Left renal cortex interstitium (tissue), 4 donors: Measurements from ENCODE around the gene DDX27. TPM values are rescaled to one million over a fixed set of nuclear protein-coding genes. Genes with fewer than 3 reads are reported as not detected.
"Not testable (repeated sequence)": the region's sequence is repeated elsewhere in the genome, so short reads cannot be mapped to it uniquely, and the experiment has no call there.

ENCODE experiments used
- DNase-seq, 4 donors: peaks; one replicate each; pipeline ENCODE4 v3.0.0-alpha.2; 2013; ENCODE audit warnings: low read depth in 4 of 4, low spot score in 2 of 4, missing footprints in 1 of 4
- polyA plus RNA-seq, 4 donors: library from polyadenylated mRNA; unstranded; fragments of 120-200 nt; gene quantifications; one replicate each; pipeline ENCODE4 v1.2.1, GENCODE V29; 2013; ENCODE audit not compliant: insufficient read length in 4 of 4

The DDX27 gene
- polyA plus RNA-seq: 10 to 100 TPM; 45.2 to 52.3 (median 48.5) TPM

GRCh38 chr20:49219091-49219923, at the start of gene DDX27:
DDX27 (plus strand) TSS chr20:49219416; CDS start chr20:49219449, 33 bp downstream.
- peak; percentile 97 to 100 (median 99) for DNase-seq

- DNase-seq: no peak
Observed at GRCh38 chr20:49169547-49169946, 49.7 kb upstream of the DDX27 start.

- no peak for DNase-seq
Observed at GRCh38 chr20:49170714-49171113, 48.5 kb upstream of the DDX27 start.

GRCh38 chr20:49171909-49172308, 47.3 kb upstream of the DDX27 start:
- no peak for DNase-seq

GRCh38 chr20:49172413-49172812, 46.8 kb upstream of the DDX27 start:
- DNase-seq: no peak

- DNase-seq: no peak
Observed at GRCh38 chr20:49174183-49174582, 45.0 kb upstream of the DDX27 start.

- DNase-seq: no peak
Observed at GRCh38 chr20:49179368-49180277, 39.6 kb upstream of the DDX27 start.

GRCh38 chr20:49181265-49181877, 37.8 kb upstream of the DDX27 start:
- no peak for DNase-seq

- DNase-seq: no peak
Observed at GRCh38 chr20:49183444-49183843, 35.8 kb upstream of the DDX27 start.

- not testable (repeated sequence) for DNase-seq
Observed at GRCh38 chr20:49184084-49184501, 35.1 kb upstream of the DDX27 start.

GRCh38 chr20:49184691-49185070, 34.5 kb upstream of the DDX27 start:
- no peak for DNase-seq

GRCh38 chr20:49185071-49185761, 34.0 kb upstream of the DDX27 start:
- no peak for DNase-seq

GRCh38 chr20:49186535-49187329, 32.5 kb upstream of the DDX27 start:
- peak; percentile 18 to 47 (median 36) for DNase-seq

- DNase-seq: peak in 2 of 4 donors; percentile 23 to 29
Observed at GRCh38 chr20:49187330-49187850, 31.8 kb upstream of the DDX27 start.

- peak; percentile 62 to 90 (median 82) for DNase-seq
Observed at GRCh38 chr20:49187851-49188641, 31.2 kb upstream of the DDX27 start, which contains the start of gene STAU1. STAU1 (minus strand) TSS chr20:49188334; CDS start chr20:49166201, 22,133 bp downstream.

- DNase-seq: not testable (repeated sequence)
Observed at GRCh38 chr20:49192944-49193518, 26.2 kb upstream of the DDX27 start.

GRCh38 chr20:49199729-49200293, 19.4 kb upstream of the DDX27 start:
- no peak for DNase-seq

GRCh38 chr20:49203011-49203410, 16.2 kb upstream of the DDX27 start:
- DNase-seq: no peak
